ENCODE data around the gene ZGPAT. TPM values are rescaled to one million over a fixed set of nuclear protein-coding genes. Genes with fewer than 3 reads are reported as not detected.

ZGPAT gene
- total and polyA plus RNA-seq, 9 of the 15 experiments (the other 6 are each of a cell fraction or from before 2014, with no cell fraction given) = 0.14 to 26.6 (median 7.4) TPM

DNA sequence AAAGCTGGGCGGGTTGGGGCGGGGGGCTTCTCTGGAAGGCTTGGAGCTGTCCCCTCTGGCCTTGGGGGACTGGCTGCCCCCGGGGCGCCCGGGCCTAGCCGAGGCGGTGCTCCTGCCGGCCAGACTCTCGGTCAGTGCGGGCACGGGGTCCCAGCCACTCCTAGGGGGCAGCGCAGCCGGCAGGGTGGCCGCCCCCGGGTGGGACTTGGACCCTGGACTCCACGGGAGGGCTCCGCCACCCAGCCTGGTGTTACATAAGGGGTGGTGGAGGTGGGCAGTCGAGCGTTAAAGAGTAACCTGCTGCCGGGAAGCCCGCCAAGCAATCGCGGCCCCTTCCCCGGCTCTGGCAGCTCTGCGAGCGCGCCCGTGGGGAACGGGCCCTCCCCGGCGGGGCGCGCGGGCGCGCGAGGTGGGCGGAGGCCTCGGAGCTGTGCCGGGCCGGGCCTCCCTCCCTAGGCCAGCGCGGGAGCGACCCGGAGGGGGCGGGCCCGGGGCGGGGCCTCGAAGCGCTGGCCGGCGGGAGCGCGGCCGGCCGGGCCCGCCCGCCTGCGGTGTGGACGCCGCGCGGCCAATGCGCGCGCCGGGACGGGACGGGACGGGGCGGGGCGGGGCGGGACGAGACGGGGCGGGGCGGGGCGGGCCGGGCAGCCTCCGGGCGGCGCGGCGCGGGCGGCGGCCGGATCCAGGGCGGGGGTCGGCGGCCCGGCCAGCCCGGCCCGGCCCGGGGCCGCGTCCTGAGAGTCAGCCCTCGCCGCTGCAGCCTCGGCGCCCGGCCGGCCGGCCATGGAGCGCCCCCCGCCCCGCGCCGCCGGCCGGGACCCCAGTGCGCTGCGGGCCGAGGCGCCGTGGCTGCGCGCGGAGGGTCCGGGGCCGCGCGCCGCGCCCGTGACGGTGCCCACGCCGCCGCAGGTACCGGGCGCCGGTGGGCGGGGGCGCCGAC lies 31.6 kb downstream of the ZGPAT start, which contains the start of gene SLC2A4RG:
SLC2A4RG (plus strand) TSS at position 647 of the 940 bp plus-strand sequence; CDS start at position 784, 137 bp downstream.
- Histone ChIP-seq H3K36me3 (ENCODE audit: control insufficient read depth, insufficient read depth, low read length) (peaks cover 57% of the 10 kb centered on the region; the same call in 1 of the 3 replicates), H3K4me1 (replicated peaks in 1 of 2; ENCODE audit: control insufficient read depth in 2 of 2, insufficient read depth in 2 of 2, low read length in 2 of 2) (peaks cover 11 to 79% of the 10 kb centered on the region in 2 experiments), H3K27ac (ENCODE audit: extremely low read depth, low read depth, low read length) (peak within 1 kb of the TSS; percentile 82), H3K4me3 (peak within 1 kb of the TSS; percentile 66), H3K9me3 (replicated peaks; ENCODE audit: control insufficient read depth, insufficient read depth, low read depth, low read length) (no peaks in the 10 kb centered on the region), H3K27me3 (ENCODE audit: control insufficient read depth in 2 of 2, insufficient read depth in 2 of 2, low read length in 2 of 2) (no peaks in the 10 kb centered on the region), H3K9ac (ENCODE audit: insufficient read depth in 1 of 2, low read depth in 2 of 2, low read length in 2 of 2) (peak within 1 kb of the TSS; percentile 82 to 96), H2AFZ (ENCODE audit: low read depth, low read length) (peak within 1 kb of the TSS; percentile 70; the same call in 1 of the 2 replicates), H4K20me1 (replicated peaks; ENCODE audit: control insufficient read depth, insufficient read depth, low read length) (no peaks in the 10 kb centered on the region; the same call in 1 of the 2 replicates), H3K9me1 (ENCODE audit: control insufficient read depth, insufficient read depth, low read length) (no peaks in the 10 kb centered on the region), H3K4me2 (ENCODE audit: insufficient read depth, low read length) (peak within 1 kb of the TSS; percentile 84), H3K79me2 (ENCODE audit: control insufficient read depth, insufficient read depth, low read length) (peaks cover 16% of the 10 kb centered on the region)
- BruUV-seq (replicated peaks) = no TSS peak
- peak; percentile 87 to 97 (median 96) for DNase-seq (ENCODE audit: extremely low read depth in 1 of 4, low spot score in 3 of 4)
- no peak for FAIRE-seq
- ChIA-PET POLR2A (interaction anchor here (0.6 to 1.1 kb wide), 4 partner anchors 11 to 831 kb away, joined by 3 to 9 read pairs (median 4); partner anchors contain the start of genes ARFRP1 and ZGPAT), CTCF (ENCODE audit: low intra/inter-chr PET ratio) (no interaction called here)
- intact Hi-C loops (cut with micrococcal nuclease) = no loop called here
- 4% methylated on average over 11 of the region's 136 CpGs for WGBS (ENCODE audit: insufficient coverage, low coverage, missing lambda C conversion rate)
- in situ Hi-C loops (cut with MboI) = no loop called here
- ATAC-seq = peak; percentile 84
- TF ChIP-seq ZBTB7A (IDR thresholded peaks at IDR 0.05; ENCODE audit: borderline replicate concordance, control insufficient read depth, low read depth, low read length) = peak; percentile 46; the same call in 1 of the 2 replicates
- TF ChIP-seq NFATC3 (IDR thresholded peaks at IDR 0.05) = no peak
- no peak for TF ChIP-seq HSF4 (CRISPR knock-in tag; IDR thresholded peaks at IDR 0.05; ENCODE audit: borderline replicate concordance)
- 0 out of 2 replicates have a peak, but pooled peaks have one; percentile 58 for TF ChIP-seq KDM2B (CRISPR knock-in tag; IDR thresholded peaks at IDR 0.05)
- no peak for TF ChIP-seq LARP7 (IDR thresholded peaks at IDR 0.05)
- no peak for TF ChIP-seq ZNF239 (CRISPR knock-in tag; IDR thresholded peaks at IDR 0.05)
- no peak for TF ChIP-seq RBM17 (IDR thresholded peaks at IDR 0.05; ENCODE audit: borderline replicate concordance, low read depth, low read length)
- TF ChIP-seq RBM22 (IDR thresholded peaks at IDR 0.05; ENCODE audit: low read depth, low read length, poor library complexity, severe bottlenecking) = peak; percentile 27
- TF ChIP-seq TRIM28 (IDR thresholded peaks at IDR 0.05) = no peak
- TF ChIP-seq, protein P1, sequence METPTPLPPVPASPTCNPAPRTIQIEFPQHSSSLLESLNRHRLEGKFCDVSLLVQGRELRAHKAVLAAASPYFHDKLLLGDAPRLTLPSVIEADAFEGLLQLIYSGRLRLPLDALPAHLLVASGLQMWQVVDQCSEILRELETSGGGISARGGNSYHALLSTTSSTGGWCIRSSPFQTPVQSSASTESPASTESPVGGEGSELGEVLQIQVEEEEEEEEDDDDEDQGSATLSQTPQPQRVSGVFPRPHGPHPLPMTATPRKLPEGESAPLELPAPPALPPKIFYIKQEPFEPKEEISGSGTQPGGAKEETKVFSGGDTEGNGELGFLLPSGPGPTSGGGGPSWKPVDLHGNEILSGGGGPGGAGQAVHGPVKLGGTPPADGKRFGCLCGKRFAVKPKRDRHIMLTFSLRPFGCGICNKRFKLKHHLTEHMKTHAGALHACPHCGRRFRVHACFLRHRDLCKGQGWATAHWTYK (CRISPR knock-in tag; IDR thresholded peaks at IDR 0.05) = peak; percentile 46; the same call in 1 of the 2 replicates
- 0 out of 2 replicates have a peak, but pooled peaks have one; percentile 38 for TF ChIP-seq KAT7 (CRISPR knock-in tag; IDR thresholded peaks at IDR 0.05; ENCODE audit: borderline replicate concordance)
